GM18520 (cell line): ENCODE measurements around the gene MLPH.

Experiments
- ATAC-seq: cut with Tn5 transposase; IDR thresholded peaks from one replicate; pipeline ENCODE4 v1.9.1; 2021; ENCODE audit not compliant: unreplicated experiment

The MLPH gene

DNA sequence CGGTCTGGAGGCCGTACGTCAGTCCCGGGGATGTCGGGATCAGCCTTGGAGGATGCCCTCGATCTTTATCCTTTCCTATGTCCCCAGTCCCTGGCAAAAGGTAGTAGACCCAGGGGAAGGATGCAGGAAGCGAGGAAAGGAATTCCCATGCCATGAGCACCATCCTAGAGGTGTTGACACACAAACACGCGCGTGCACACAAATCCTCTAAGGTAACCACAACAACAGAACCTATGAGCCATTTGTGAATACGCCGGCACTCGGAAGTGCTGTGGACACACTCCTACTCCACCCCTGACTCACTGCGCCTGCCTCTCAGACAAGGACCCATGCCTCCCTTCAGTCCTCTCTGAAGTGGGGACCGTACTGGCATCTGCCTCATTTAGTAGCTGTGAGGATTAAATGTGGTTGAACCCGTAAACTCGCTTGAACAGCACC lies 11.3 kb upstream of the MLPH start:
- ATAC-seq: no peak

DNA sequence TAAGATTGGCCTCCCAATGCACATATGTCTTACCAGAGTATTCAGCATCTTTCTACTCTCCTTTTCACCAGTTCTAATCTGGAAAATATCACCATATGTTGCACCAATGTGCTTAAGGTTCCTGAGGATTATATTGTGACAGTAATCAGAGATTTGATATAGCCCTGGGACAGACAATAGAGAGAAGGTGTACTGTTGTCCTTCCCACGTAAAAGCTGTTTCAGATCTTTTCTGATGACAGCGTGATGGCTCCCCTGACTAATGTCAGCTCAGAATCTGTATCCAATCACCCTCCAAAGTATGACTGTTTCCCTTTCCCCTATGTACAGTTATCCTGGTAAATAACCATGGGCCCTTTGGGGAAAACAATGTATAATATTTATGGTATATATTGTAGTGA lies 9.0 kb upstream of the MLPH start:
- ATAC-seq: no peak

- no peak for ATAC-seq
These were observed 8.1 kb upstream of the MLPH start for GRCh38 chr2:237478979-237479378.

DNA sequence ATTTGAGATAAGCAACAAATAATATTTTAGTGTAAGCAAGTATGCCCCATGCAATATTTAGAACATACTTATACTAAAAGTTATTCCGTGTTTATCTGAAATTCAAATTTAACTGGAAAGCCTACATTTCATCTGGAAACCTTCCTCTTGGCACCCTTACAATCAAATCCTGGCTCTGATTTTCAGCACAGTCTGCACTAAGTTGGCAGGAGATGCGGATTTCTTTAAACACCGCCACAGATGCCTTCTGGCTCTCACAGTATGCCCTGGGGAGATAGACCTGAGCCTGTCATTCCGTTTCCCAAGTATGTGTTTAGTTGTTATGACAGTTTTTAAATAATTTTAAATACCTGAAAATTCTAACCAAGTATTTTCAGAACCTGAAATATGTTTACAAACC lies 7.3 kb upstream of the MLPH start:
- ATAC-seq: no peak

DNA sequence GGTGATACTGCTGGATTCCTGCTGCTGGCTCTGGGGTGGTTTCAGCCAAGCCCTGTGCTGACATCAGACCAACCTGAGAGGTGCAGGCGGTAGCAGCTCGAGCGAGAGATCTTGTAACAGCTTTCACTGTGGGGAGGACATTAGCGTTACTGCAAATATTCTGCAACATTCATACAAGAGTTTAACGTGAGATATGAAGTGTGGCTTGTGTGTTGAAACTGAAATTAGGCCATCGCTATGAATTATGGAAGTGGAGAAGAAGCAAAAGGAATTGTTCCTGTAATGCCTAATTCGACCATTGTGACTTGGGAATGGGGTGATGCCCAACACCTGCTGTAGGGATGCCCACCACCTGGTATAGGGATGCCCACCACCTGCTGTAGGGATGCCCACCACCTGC lies 6.5 kb upstream of the MLPH start:
- ATAC-seq: no peak

DNA sequence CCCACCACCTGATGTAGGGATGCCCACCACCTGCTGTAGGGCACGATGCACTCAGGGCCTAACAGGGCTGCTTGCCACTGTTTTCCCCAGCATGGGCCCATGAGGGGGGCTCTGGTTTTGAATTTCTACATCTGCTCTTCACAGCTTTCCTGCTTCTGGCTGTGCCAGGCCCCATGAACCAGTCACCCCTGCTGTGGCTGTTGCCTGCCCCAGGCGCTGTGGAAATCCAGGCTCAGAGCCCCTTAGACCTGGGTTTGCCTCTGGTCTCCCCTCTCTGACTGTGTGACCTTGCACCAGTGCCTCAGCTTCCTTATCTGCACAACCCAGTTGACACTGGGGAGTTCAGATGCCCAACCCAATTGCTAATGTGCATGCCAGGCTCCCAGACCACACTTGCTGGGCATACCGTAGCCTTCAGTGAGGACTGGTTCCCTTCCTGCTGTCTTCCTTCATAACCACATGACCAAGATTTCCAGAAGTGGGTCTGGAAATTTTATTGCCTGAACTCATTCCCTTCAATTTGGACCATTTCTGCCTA lies 6.0 kb upstream of the MLPH start:
- no peak for ATAC-seq

DNA sequence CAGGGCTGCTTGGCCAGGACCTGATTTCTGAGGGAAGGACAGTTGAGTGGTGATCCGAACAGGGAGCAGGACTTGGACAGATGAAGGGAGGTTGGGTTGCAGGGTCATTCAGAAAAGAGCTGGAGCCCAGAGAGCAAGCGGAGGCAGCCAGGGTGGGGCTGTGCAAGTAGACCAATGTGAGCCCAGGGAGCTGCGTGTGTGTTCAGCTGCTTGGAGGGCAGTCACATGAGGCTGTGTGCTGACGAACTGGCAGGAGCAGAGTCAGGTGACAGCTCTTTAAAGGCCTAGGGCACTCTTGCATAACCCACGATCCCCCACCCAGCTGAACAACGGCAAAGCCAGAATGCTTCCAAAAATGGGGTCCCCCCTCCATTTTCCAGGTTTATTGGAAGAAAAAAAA lies 4.6 kb upstream of the MLPH start:
- ATAC-seq: no peak

GRCh38 chr2:237483018-237483731 lies 3.9 kb upstream of the MLPH start:
- no peak for ATAC-seq

DNA sequence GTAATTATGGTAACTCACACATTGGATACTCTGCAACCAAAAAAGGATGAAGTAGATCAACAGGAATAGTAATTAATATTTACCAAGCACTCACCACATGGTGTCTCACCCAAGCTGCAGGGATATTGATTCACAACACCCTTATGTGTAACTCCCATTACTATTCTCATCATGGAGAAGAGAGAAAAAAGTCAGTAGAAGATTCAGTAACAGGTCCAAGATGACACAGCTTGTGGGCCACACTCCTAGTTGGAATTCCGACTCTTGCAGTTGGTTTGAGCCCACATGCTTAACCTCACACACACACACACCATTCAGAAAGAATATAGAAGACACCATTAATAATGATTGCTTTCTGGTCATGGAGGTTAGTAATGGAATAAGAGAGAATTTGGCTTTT lies 1.7 kb upstream of the MLPH start:
- ATAC-seq: no peak

- no peak for ATAC-seq
These were observed 1.2 kb upstream of the MLPH start for GRCh38 chr2:237485844-237486243.

DNA sequence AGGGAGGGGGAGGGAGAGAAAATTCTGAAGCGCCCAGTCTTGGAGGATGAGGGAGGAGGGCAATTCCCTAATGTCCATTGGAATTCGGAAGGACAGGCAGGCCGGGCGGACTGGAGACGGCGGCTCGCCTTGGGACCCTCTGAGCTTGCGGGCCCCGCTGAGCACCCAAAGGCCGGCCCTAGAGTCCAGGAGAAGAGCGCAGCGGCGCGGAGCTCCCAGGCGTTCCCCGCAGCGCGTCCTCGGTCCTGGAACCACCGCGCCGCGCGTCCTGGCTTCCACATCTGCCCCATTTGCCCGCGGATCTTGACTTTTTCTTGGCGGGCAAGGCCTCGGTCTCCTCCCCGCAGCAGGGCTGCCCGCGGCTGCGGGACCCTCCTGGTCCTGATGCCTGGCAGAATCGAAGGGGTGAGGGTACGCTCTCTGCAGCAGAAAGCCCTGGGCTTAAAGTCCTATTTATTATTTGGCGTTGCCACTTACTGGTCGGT lies 675 bp upstream of the MLPH start:
- ATAC-seq: no peak

- ATAC-seq: no peak
These were observed 445 bp downstream of the MLPH start for GRCh38 chr2:237487496-237487895.

GRCh38 chr2:237488295-237488694 lies 1.2 kb downstream of the MLPH start:
- no peak for ATAC-seq

DNA sequence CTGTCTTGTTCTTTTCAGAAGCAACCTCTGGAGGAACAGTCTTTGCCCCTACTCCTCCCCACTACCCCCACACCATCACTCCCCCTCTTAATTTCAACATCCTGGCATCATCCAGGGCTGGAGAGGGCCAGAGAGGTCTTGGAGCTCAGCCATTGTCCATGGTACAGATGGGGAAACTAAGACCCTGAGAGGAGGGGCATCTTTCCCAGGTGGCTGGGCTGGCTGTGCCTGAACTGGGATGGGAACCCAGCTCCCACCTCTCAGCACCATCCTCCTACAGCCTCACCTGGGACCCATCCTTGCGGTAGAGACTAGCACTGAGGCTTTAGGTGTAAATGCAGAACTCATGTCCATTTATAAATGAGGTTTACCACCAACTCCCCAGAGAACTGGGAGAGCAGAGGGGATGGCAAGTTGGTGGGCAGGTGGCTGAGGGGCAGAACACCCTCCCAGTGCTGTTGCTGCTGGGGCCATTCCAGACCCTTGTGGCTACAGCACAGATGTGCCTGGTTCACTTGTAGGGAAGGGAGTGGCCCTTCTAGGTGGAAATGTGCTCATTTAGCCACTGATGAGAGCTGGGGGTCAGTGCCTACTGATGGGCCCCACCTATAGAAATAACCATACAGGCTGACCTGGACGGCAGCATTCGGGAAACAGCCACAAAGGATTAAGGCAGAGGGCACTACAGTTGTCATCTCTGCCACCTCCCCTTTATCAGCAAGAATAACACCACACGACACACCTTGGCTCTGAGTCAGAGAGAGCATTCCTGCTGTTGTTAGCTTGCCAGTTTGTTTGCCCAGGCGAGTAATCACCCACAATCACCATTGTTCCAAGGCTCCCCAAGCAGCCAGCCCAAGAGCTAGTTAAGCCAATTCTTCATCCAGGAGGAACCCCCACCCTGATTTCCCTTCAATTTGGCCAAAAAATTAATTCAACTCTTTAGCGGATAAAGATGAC lies 2.1 kb downstream of the MLPH start:
- ATAC-seq: no peak

DNA sequence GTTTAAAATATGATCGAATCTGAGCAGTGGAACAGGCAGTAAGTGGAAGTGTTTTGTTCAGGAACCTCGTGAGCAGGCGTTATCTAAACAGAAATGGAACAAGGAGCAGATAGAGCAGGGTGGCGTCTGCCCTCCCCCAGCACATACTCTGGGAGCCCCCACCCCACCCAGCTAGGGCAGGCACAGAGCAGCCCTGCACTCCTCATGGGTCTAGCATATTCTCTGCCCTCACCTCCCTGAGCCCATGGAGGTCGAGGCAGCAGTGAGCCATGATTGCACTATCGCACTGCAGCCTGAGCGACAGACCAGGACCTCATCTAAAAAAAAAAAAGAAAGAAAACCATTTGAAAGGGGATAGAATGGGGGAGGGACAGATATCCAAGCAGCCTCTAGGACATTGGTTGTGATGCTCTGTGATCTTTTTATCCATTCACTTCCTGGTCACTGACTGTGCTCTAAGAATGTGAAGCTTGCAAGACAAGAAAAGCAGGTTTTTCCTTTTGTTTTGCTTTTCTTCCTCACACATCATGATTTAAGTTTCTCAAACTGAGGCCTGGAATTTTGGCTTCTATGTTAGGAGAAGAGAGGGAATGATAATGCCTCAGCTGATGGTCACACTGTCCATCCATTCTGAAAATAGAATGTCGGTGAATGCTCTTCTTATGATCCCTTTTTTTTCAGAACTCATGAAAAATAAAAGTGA lies 3.1 kb downstream of the MLPH start:
- ATAC-seq: no peak

GRCh38 chr2:237490795-237491194 lies 3.7 kb downstream of the MLPH start:
- no peak for ATAC-seq

- ATAC-seq: no peak
These were observed 4.6 kb downstream of the MLPH start for GRCh38 chr2:237491515-237492118.

DNA sequence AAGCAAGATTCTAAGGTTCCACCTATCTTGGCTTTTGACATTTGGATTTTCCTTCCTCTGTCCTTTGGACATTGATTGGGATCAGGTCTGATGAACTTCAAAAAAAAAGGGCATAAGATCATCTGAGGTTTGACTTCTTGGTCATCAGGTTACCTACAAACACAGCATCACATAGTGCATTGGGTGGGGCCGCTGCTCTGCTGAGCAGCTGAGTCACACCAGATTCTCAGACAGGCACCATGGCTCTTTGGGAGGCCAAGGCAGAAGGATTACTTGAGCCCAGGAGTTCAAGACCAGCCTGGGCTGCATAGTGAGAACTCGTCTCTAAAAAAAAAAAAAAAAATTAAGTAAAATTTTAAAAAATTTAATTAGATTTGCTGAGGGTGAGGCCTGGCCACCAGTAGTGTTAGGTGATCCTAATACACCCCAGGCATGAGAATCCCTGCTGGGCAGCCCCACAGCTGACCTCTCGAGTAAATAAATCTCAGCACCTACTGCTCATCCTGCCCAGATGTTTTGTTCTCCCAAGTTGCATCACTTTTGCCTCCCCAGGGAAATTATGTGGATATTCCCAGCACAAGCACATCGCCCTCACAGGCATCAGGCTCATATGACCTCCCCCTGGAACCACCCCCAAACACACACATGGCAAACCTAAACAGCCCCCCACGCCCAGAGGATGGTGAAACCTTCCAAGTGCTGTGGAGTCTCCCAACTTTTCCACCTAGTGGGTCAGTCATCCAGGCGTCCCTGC lies 5.3 kb downstream of the MLPH start:
- ATAC-seq: no peak

GRCh38 chr2:237494066-237494465 lies 7.0 kb downstream of the MLPH start:
- ATAC-seq: no peak

- no peak for ATAC-seq
These were observed 8.6 kb downstream of the MLPH start for GRCh38 chr2:237495521-237496117.
